ENCODE data around the gene CUTA.

DNA sequence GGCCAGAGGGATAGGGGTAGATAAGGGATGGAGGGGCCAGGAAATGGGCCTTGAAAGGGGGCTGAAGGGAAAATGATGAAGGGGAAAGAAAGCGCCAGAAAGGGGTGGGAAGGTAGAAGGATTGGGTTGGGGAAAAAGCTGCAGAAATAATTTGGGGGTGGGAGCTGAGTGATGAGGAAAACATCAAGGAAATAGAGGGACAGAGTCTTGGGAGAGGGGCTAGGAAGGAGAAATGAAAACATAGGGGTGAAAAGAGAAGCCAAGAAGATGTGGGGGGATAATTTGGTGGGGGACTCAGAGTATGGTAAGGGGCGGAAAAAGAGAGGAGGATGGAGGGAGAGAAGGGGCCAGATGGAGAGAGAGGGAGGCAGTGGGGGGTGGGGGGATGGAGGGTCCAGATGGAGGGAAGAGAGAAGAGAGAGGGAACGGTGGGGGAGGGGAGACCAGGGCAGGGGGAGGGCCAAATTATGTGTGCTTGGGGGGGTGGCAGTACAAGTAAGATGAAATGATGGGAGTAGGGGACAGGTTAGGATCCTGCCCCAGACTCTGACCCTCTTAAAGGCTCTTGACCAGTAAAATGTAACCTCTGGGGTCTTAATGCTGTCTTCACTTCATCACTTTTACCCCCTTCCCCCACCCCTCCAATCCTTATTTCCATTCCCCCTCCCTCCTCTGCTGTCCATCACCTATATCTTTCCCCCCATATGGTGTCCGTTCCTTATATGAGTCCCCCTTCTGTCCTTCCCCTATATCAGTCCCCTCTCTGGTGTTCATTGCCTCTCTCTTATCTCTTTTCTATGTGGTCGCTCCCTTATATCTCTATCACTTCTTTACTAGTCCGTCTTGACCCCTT lies 2.8 kb upstream of the CUTA start:
- TF ChIP-seq, protein P1, sequence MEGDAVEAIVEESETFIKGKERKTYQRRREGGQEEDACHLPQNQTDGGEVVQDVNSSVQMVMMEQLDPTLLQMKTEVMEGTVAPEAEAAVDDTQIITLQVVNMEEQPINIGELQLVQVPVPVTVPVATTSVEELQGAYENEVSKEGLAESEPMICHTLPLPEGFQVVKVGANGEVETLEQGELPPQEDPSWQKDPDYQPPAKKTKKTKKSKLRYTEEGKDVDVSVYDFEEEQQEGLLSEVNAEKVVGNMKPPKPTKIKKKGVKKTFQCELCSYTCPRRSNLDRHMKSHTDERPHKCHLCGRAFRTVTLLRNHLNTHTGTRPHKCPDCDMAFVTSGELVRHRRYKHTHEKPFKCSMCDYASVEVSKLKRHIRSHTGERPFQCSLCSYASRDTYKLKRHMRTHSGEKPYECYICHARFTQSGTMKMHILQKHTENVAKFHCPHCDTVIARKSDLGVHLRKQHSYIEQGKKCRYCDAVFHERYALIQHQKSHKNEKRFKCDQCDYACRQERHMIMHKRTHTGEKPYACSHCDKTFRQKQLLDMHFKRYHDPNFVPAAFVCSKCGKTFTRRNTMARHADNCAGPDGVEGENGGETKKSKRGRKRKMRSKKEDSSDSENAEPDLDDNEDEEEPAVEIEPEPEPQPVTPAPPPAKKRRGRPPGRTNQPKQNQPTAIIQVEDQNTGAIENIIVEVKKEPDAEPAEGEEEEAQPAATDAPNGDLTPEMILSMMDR (IDR thresholded peaks at IDR 0.05 in 4 of 5, conservative IDR thresholded peaks at IDR 0.05 in 1 of 5) = no peak
- no peak for TF ChIP-seq POLR2A (IDR thresholded peaks at IDR 0.05)

Measured in gastrocnemius medialis (tissue), 4 donors.